ENCODE data around the gene FAM3D.

GRCh38 chr3:58591517-58592510, 74.8 kb downstream of the FAM3D start:
- TF ChIP-seq EZH2 (IDR thresholded peaks at IDR 0.05; ENCODE audit: borderline replicate concordance, control insufficient read depth, low read depth, low read length) (no peak), MYC (IDR thresholded peaks at IDR 0.05; ENCODE audit: insufficient read depth, insufficient read length, insufficient replicate concordance, low read length, severe bottlenecking) (no peak), SIN3A (IDR thresholded peaks at IDR 0.05; ENCODE audit: low read depth, low read length) (no peak), KDM1A (IDR thresholded peaks at IDR 0.05; ENCODE audit: borderline replicate concordance) (no peak), TCF3 (IDR thresholded peaks at IDR 0.05; ENCODE audit: borderline replicate concordance, insufficient read depth, low read depth, low read length) (no peak), POLR2A (IDR thresholded peaks at IDR 0.05; ENCODE audit: low read depth, low read length) (no peak)
- TF ChIP-seq, protein P1, sequence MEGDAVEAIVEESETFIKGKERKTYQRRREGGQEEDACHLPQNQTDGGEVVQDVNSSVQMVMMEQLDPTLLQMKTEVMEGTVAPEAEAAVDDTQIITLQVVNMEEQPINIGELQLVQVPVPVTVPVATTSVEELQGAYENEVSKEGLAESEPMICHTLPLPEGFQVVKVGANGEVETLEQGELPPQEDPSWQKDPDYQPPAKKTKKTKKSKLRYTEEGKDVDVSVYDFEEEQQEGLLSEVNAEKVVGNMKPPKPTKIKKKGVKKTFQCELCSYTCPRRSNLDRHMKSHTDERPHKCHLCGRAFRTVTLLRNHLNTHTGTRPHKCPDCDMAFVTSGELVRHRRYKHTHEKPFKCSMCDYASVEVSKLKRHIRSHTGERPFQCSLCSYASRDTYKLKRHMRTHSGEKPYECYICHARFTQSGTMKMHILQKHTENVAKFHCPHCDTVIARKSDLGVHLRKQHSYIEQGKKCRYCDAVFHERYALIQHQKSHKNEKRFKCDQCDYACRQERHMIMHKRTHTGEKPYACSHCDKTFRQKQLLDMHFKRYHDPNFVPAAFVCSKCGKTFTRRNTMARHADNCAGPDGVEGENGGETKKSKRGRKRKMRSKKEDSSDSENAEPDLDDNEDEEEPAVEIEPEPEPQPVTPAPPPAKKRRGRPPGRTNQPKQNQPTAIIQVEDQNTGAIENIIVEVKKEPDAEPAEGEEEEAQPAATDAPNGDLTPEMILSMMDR (IDR thresholded peaks at IDR 0.05 in 2 of 3, conservative IDR thresholded peaks at IDR 0.05 in 1 of 3; ENCODE audit: control insufficient read depth in 2 of 3, extremely low read depth in 1 of 3, insufficient read depth in 1 of 3, low read depth in 3 of 3, low read length in 3 of 3): no peak
- TF ChIP-seq, protein P2, sequence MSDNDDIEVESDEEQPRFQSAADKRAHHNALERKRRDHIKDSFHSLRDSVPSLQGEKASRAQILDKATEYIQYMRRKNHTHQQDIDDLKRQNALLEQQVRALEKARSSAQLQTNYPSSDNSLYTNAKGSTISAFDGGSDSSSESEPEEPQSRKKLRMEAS (IDR thresholded peaks at IDR 0.05; ENCODE audit: low read depth, low read length): no peak
